Measurements from ENCODE around the gene PLD1.
"Not testable (repeated sequence)": the region's sequence is repeated elsewhere in the genome, so short reads cannot be mapped to it uniquely, and the experiment has no call there.

Gene PLD1

DNA sequence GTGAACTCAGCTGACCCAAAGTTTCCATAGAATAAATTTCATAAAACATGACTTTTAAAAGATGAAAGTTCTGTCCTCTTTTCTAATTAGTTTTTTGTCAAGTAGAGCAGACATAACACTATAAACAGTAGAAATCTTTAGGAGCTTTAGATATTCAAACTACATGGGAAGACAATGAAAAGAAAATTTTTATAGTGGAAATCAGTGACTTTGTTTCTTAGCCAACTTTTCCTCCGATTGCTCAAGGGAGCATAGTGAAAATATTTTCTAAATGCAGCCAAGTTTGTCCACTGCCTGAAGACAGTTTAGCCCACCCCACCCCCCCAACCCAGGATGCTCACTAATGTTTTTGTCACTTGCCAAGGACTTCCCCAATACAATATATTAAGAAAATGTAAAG lies 114.9 kb downstream of the PLD1 start:
- DNase-seq: no peak

DNA sequence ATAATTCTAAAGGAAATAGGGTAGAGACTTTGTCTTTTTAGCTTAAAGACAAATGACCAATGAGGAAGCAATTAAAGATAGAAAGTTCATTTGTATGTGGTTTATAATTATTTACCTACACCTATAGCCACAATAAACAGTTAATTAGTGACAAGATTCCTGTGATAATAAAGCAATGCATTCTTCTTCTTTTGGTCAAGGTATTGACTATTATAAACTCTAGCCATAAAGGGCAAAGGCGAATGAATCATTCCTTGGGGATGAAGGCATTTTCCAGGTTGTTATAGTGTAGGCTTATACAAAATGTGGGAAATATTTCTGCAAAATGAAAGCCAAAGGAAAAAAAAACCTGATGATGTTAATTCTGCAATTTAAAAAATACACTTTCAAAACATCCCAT lies 115.4 kb downstream of the PLD1 start:
- no peak for DNase-seq

GRCh38 chr3:171692551-171692950 lies 117.7 kb downstream of the PLD1 start:
- not testable (repeated sequence) for DNase-seq

DNA sequence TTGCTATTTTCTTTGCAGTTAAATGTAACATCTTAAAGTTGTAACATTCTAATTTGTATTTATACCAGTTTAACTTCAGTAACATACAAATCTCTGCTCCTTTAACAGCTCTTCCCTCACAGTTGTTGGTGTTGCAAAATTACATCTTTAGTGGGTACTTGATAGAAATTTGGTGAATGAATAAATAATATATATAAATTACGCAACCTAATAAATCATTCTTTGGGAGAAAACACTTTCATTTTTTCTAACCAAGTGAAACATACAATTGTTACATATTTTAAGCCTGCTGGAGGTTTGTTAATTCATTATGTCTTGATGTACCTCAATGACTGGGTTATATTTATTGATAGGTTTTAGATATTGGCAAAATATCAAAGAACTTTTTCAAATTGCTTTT lies 118.8 kb downstream of the PLD1 start:
- DNase-seq: no peak

DNA sequence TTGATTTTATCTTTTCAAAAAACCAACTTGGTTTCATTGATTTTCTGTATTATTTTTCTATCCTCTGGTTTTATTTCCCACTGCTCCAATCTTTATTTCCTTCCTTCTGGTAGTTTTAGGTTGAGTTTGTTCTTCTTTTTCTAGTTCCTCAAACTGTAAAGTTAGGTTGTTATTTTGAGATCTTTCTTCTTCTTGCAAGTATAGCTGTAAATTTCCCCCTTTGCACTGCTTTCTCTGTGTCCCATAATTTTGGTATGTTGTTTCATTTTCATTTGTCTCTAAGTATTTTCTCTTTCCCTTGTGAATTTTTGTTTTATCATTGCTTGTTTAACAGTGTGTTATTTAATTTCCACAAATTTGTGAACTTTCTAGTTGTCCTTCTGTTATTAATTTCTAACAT lies 120.0 kb downstream of the PLD1 start:
- no peak for DNase-seq

DNA sequence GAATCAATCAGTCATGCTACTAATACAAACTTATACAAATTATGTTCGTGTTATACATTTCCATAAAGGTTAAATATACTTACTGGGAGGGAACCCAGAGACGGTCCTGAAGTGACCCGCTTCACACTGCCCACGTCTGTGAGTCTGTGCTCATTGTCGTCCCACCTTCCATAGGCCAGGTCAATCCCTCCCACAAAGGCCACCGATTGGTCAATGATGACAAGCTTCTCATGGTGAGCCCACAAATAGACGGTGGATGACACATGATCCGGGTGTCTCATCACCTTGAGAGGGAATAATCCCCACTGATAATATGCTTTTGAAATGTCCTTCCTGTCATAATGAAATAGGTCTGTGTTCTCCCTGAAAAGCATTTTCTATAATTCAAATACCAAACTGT lies 121.7 kb downstream of the PLD1 start:
- no peak for DNase-seq

DNA sequence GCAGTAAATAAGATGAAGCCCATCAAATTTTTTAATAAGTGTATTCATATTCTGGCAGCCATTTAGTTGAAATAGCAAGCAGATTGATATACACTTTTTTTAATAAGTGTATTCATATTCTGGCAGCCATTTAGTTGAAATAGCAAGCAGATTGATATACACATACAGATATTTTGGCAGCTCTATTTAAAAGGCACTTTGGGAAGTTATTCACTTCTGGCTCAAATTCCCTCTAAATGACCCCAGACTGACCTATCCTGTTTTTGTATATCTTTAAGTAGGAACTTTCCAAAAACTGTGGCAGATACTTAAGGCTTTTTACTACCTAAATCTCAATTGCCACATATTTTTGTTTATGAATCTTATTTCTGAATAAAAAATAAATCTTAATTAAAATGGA lies 122.3 kb downstream of the PLD1 start:
- no peak for DNase-seq

DNA sequence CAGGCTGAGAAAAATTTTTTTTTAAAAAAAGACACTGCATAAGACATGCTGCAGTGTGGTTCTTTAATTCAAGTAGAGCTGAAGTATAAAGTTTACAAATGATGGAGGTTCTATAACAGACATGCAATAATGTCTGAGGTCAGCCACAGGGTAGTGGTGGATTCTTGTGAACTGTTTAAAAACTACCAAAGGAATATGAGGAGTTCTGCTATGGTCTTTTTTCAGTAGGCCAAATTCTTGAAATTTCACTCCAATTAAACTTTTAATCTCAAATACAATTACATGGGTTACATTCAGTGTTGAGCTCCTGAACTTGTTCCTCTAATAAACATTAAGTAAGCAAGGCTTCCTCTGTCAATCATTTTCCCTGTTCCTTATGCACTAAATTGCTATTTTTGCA lies 122.7 kb downstream of the PLD1 start:
- no peak for DNase-seq

DNA sequence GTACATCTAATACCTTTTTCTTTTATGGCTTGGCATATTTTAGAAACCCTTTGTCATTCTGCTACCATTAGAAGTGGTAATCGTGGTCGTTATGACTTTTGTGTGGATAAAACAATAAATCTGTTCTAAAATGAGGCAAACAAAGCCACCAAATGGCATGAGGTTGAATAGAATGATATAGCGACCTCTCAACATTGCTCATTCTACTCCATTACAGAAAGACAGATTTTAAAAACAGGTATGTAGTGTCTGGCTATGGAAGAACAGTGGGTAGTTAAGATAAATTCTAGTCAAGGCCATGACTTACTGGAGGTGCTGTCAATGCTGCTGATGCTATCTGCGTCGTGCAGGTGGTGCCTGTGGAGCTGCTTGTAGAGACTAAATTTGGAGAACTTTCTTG lies 123.2 kb downstream of the PLD1 start:
- no peak for DNase-seq

- no peak for DNase-seq
Observed at GRCh38 chr3:171685116-171685895, 125.0 kb downstream of the PLD1 start.

DNA sequence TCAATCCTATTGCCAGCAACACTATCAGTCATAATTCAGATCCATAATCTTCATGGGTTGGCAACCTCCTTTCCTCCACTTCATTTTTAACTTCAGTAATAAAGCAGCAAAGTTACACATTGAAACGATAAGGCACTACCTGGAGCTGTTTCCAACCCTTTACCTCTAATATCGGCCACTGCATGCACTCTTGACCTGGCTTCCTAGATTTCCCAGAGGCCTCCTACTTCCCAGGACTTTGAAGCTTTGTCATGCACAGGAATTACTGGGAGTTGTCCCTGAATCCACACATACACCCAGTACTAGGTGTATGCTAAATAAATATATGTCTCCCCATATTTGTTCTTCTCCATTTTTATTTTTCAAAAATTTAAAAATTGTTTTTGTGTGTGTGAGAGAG lies 126.1 kb downstream of the PLD1 start:
- no peak for DNase-seq

- no peak for DNase-seq
Observed at GRCh38 chr3:171682743-171683142, 127.5 kb downstream of the PLD1 start.

DNA sequence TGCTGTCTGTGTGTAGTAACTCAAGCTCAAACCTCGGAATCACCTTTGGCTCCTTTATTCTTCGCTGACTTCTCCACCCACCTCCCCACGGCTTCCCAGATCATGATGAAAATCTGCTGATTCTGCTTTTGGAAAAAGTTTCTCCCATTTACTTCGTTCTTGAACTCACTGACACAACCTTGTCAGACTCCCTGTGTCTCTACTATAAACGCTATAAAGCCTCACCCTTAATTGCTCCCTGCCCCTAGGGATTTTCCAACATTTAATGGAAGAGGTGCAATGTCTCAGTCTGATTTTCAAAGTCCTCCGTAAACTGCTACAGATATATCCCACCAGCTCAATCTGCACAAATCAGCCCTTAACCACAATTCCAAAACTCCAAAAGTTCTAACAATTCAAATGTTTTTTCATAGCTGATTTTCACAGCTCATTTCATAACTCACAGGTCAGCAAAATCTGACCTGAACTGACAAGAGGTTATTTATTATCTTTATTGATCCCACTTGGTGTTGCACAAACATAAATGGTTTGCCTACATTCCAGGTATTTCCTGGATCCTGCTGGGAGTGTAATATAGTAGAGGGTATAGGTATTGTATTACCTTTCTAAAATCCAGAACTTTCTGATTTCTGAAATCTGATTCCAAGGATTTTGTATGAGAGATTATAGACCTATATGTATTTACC lies 129.4 kb downstream of the PLD1 start:
- DNase-seq: no peak

GRCh38 chr3:171678971-171679492 lies 131.3 kb downstream of the PLD1 start:
- DNase-seq: no peak

DNA sequence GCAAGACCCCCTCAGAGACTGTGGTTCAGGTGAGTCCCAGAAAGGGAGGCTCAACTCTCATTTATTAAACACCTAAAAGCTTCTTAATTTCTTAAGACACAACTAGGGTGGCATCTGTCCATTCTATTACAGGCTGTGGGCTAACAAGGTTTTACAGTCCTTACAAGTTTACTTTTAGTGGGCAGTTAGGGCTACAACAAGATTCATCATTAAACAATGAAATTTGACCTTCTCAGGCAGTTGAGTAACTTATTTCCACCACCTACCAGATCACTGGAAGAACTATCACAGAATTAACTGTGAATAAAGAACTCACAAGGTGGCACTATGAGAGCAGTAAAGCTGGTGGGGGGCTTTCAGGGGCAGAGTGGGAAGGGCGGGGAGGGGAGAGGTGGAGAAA lies 132.6 kb downstream of the PLD1 start:
- DNase-seq: no peak

GRCh38 chr3:171676601-171677175 lies 133.6 kb downstream of the PLD1 start:
- no peak for DNase-seq

GRCh38 chr3:171673951-171674350 lies 136.3 kb downstream of the PLD1 start:
- DNase-seq: no peak

DNA sequence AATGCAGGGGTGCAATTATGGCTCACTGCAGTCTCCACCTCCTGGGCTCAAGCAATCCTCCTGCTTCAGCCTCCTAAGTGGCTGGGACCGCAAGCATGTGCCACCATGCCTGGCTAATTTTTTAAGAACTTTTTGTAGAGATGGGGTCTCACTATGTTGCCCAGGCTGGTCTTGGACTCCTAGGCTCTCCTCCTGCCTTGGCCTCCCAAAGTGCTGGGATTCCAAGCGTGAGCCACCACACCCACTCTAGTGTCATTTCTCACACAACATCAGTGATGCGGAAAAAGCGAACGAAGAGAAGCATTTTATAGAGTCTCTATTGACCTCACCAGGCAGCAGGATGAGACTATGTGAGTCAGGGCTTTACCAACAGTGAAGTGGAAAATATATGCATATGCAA lies 137.7 kb downstream of the PLD1 start:
- DNase-seq: no peak

GRCh38 chr3:171672124-171672523 lies 138.2 kb downstream of the PLD1 start:
- DNase-seq: no peak

GRCh38 chr3:171671709-171672108 lies 138.6 kb downstream of the PLD1 start:
- DNase-seq: no peak

- DNase-seq: no peak
Observed at GRCh38 chr3:171666516-171666915, 143.8 kb downstream of the PLD1 start.

DNA sequence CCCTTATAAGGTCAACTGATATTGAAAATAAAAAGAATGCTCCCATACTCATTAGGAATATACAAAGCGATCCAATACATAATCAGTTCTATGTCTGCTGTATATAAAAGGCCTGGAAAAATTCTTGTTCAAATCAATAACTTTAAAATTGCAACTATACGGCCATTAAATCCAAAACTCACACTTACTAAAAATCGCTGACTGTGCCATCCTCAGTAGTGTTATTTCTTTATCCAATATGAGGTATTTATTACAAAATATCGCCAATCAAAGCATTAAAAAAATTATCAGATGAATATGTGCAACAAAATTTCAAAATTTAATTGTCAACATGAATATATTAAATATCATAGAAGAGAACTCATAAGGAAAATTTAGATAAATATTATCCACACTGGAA lies 146.5 kb downstream of the PLD1 start:
- no peak for DNase-seq

- no peak for DNase-seq
Observed at GRCh38 chr3:171661484-171661883, 148.8 kb downstream of the PLD1 start.

- no peak for DNase-seq
Observed at GRCh38 chr3:171660188-171660587, 150.1 kb downstream of the PLD1 start.
